Measurements from ENCODE around the gene FBXW5.

DNA sequence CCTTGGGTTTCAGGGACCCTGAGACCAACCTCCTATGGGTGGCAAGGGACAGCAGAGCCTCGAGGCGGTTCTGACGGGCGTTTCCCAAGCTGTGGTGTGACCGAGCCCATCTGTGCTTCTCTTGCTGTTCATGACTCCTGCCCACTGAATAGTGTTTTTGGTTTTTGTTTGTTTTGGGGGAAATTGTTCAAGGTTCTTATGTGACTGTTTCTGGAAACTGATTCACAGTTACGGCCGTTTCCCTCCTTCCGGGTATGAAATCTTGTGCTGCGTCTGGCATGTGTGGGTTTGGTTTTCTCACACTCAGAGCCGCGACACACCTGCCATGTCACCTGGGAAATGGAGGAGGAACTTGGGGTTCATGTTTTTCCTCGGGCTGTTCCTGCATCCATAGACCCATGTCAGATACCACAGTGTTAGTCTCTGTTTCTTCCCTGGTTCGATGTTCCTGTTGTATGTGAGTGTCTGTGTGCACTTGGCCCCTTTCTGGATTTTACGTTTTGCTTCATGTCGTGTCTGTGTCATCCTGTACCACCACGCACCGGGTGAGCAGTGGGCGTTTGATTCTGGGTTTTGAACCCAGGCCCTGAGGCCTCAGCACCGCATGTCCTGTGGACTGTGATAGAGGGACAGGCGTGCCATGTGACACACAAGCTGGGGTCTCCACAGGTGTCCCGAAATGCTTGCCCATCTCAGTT lies 28.8 kb downstream of the FBXW5 start:
- TF ChIP-seq, protein P1, sequence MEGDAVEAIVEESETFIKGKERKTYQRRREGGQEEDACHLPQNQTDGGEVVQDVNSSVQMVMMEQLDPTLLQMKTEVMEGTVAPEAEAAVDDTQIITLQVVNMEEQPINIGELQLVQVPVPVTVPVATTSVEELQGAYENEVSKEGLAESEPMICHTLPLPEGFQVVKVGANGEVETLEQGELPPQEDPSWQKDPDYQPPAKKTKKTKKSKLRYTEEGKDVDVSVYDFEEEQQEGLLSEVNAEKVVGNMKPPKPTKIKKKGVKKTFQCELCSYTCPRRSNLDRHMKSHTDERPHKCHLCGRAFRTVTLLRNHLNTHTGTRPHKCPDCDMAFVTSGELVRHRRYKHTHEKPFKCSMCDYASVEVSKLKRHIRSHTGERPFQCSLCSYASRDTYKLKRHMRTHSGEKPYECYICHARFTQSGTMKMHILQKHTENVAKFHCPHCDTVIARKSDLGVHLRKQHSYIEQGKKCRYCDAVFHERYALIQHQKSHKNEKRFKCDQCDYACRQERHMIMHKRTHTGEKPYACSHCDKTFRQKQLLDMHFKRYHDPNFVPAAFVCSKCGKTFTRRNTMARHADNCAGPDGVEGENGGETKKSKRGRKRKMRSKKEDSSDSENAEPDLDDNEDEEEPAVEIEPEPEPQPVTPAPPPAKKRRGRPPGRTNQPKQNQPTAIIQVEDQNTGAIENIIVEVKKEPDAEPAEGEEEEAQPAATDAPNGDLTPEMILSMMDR (IDR thresholded peaks at IDR 0.05; ENCODE audit: extremely low read depth in 1 of 2, insufficient read depth in 1 of 2, low read depth in 1 of 2, low read length in 2 of 2) = no peak
- no peak for TF ChIP-seq POLR2AphosphoS5 (IDR thresholded peaks at IDR 0.05; ENCODE audit: insufficient read depth, low read depth, low read length)

All from endothelial cell of umbilical vein (primary cell).